SIG-M5 (cell line): ENCODE measurements around the gene TNRC18.

Experiments used
- DNase-seq: peaks from one replicate; lab custom pipeline; 2025; lab: John Stamatoyannopoulos, UW

TNRC18 gene

DNA sequence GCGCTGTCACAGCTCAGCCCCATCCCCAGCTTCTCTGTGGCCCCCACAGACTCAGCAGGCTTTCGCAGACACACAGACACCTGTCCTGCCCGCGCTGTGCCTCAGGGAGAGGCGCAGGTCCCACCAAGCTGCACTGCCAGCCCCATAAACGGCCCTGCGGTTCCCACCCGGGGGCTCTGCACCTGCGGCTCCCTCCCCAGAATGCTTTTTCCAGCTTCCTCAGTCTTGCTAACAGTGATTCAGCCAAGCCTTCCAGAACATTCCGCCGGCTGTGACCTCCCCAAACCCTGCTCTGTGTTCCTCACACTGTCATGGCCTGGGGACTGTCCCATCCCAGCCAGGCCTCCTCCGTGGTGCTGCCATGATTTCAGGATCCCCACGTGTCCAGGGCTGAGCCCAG, 27.8 kb upstream of the TNRC18 start:
- DNase-seq = no peak

DNA sequence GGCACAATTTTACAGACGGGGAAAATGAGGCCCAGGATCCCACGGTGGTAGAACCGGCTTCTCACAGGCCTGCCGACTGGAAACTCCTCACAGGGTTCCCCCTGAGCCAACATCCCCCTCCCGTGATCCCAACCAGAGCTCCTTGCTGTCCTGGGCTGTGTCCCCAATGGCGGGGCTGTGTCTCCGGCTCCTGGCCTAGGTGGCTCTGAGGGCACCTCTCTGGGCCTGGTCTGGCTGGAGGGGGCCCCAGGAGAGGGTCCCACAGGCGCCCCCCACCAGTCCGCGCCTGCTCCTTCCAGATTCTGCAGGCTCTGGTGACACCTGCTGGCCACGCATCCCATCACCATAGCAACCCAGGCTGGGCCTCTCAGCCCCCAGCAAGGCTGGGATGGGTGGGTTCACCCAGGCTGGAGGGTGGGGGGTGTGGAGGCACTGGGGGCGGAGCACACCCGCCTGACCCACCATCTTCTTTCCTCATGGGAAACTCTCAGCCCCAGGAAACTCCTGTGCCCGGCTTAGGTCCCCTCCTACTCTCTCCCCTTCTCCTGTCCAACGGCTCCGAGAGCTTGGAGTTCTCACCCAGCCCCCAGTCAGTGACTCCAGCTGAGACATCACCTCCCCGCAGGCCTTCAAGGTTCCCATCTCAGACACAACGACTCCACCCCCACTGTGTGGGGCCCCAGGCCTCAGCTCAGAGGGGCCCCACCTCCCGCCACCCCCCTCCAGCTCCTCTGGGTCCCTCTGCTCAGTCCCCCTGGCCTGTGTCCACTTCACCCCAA, 27.1 kb upstream of the TNRC18 start:
- DNase-seq = no peak

- DNase-seq = no peak
These were observed 24.9 kb upstream of the TNRC18 start for GRCh38 chr7:5448378-5449037.

DNA sequence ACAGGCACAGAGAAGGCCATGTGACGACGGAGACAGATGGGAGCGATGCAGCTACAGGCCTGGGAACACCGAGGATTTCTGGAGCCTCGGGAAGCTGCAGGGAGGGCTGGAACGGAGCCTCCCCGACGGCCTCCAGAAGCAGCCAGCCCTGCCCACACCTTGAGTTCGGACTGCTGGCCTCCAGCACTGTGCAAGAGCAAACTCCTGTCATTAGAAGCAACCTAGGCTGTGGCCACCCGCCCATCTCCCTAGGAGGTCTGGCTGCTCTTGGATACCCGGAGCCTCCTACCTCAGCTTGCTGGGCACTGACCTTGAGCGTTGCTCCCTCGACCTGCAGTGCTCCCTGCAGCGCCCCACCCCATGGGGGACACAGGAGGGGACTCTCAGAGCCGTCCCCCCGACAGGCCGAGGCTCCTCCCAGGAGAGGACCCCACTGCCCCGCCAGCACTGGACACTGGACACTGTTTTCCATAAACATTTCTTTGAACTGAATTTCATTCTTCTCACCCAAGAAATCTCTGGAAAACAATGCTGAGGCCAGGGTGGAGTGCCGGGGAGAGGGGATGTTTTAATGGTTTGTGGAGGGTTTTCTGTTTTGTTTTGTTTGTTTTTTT, 22.5 kb upstream of the TNRC18 start:
- no peak for DNase-seq

DNA sequence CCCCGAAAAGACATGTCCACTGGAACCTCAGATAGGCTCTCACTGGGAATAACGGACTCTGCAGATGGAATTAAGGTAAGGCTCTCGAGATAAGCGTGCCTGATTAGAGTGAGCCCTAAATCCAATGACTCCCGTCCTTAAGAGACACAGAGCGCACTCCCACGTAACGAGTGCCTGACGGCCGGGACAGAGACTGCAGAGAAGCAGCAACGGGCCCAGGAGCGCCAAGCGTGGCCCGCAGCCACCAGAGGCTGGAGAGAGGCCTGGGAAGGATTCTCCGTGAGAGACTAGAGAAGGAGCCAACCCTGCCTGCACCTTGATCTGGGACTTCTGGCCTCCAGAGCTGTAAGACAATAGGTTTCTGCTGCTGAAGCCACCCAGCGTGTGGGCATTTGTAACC, 20.0 kb upstream of the TNRC18 start:
- no peak for DNase-seq

- no peak for DNase-seq
These were observed 19.2 kb upstream of the TNRC18 start for GRCh38 chr7:5442757-5443305.

GRCh38 chr7:5441840-5442503, 18.3 kb upstream of the TNRC18 start:
- peak; percentile 33 for DNase-seq

GRCh38 chr7:5439572-5440496, 16.2 kb upstream of the TNRC18 start:
- DNase-seq = no peak

GRCh38 chr7:5439209-5439571, 15.6 kb upstream of the TNRC18 start:
- no peak for DNase-seq

- no peak for DNase-seq
These were observed 14.4 kb upstream of the TNRC18 start for GRCh38 chr7:5437987-5438386.

- no peak for DNase-seq
These were observed 13.8 kb upstream of the TNRC18 start for GRCh38 chr7:5437348-5437892.

GRCh38 chr7:5436003-5436678, 12.5 kb upstream of the TNRC18 start:
- no peak for DNase-seq

GRCh38 chr7:5435291-5436002, 11.8 kb upstream of the TNRC18 start:
- no peak for DNase-seq

- DNase-seq = no peak
These were observed 9.5 kb upstream of the TNRC18 start for GRCh38 chr7:5433181-5433580.

DNA sequence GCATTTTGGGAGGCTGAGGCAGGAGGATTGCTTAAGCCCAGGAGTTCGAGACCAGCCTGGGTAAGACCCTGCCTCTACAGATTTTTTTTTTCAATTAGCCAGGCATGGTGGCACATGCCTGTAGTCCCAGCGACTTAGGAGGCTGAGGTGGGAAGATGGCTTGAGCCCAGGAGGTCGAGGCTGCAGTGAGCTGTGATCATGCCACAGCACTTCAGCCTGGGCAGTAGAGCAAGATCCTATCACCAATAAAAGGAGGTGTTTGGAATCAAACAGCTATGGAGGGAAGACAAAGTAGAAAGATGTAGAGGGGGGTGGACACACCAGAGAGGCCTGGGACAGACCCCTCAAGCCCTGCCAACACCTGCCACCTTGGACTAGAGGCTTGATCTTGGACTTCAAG, 9.1 kb upstream of the TNRC18 start:
- DNase-seq = no peak

- DNase-seq = no peak
These were observed 8.0 kb upstream of the TNRC18 start for GRCh38 chr7:5431560-5432015.

GRCh38 chr7:5430612-5430947, 6.9 kb upstream of the TNRC18 start:
- no peak for DNase-seq

DNA sequence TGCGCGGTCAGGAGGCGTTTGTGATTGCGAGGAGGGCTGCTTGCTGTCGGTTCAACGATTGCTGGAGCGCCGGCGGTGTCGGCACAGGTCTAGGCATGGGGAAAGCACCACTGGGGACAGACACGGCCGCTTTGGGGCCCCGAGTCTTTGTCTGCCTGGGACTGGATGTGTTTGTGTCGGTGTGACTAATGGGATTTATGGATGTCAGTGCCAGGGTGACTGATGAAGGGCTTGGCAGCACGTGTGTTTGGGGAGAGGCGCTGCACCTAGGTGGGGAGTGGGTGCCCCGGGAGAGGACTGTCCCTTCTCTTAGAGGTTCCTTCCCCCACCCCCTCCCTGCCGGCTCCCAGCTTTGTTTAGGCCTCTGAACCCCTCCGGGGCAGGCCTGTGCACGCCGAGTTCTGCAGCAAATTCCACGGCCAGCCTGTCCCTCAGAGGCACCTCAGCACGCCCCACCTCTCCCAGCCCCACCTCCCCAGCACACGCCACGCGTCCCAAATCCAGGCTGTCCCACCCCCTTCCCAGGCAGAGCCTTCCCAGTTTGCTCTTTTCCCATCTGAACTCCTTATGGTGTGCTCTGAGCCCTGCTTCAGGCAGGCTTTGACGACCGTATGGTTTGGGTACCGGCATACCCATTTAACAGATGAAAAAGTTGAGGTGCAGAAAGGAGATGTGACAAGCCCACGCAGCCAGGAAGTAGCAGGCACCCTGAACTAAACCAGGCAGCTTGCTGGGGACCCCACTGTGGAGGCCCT, 6.4 kb upstream of the TNRC18 start:
- DNase-seq = no peak

- no peak for DNase-seq
These were observed 5.7 kb upstream of the TNRC18 start for GRCh38 chr7:5429253-5429856.
